Measurements from ENCODE around the gene PODXL. TPM values are rescaled to one million over a fixed set of nuclear protein-coding genes. Genes with fewer than 3 reads are reported as not detected.
"Not testable (repeated sequence)": the region's sequence is repeated elsewhere in the genome, so short reads cannot be mapped to it uniquely, and the experiment has no call there.

The PODXL gene
- total RNA-seq, 4 donors from 2014 or later: 7.9 to 21.3 (median 13.2) TPM

DNA sequence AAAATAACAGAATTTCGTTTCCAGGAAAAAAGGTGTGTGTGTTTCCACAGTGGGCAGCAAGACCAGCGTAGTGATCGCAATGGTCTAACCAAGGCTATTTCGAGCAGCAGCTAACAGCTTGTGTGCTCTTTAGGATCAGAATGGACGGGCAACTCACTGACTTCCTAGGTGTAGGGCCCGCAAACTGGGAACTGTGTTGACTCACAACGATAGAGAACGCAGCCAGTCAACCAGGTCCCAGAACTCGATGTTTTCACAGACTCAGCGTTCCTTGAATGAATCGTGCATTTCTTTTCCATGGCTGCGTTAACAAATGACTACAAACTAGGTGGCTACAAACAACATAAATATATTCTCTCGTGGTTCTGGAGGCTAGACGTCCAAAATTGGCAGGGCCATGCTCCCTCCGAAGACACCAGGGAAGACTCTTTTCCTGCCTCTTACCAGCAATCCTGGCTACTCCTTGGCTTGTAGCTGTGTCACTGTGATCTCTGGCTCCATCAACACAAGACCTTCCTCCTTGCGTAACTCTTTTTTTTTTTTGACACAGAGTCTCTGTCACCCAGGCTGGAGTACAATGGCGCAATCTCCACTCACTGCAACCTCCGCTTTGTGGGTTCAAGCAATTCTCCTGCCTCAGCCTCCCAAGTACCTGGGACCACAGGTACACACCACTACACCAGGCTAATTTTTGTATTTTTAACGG, 39.1 kb downstream of the PODXL start:
- Histone ChIP-seq H3K4me1 (peaks cover 20% of the 10 kb centered on the region in 2 donors), H3K36me3 (no peaks in the 10 kb centered on the region), H3K4me3 (no peak overlapping the region), H3K9me3 (no peaks in the 10 kb centered on the region), H3K27me3 (no peaks in the 10 kb centered on the region), H3K27ac (peak overlapping the region in 3 of 4 donors; percentile 68 to 72 (median 68))
- DNase-seq (no peak), ATAC-seq (no peak)
- intact Hi-C loops (cut with DNase I; ENCODE audit: low total_unique reads): no loop called here
- in situ Hi-C loops (cut with MboI; ENCODE audit: low sequenced_read_pairs in 4 of 4): loop anchor here in 1 of 4 donors (10.0 kb wide), 1 partner anchor 137 kb away; no protein-coding TSS in a partner anchor
- TF ChIP-seq CTCF (IDR thresholded peaks at IDR 0.05 in 4 of 5, conservative IDR thresholded peaks at IDR 0.05 in 1 of 5) (no peak), POLR2A (IDR thresholded peaks at IDR 0.05) (no peak)

- DNase-seq; H3K36me3 ChIP-seq; H3K27me3 ChIP-seq; ATAC-seq; H3K4me3 ChIP-seq; intact Hi-C loops (cut with DNase I; ENCODE audit: low total_unique reads); H3K9me3 ChIP-seq: not testable (repeated sequence)
- in situ Hi-C loops (cut with MboI; ENCODE audit: low sequenced_read_pairs in 4 of 4): loop anchor here in 1 of 4 donors (10.0 kb wide), 1 partner anchor 139 kb away; no protein-coding TSS in a partner anchor
- peak overlapping the region in 2 of 4 donors; percentile 6 to 13 for H3K27ac ChIP-seq
- peaks cover 14 to 29% of the 10 kb centered on the region in 2 donors for H3K4me1 ChIP-seq
These were observed 41.0 kb downstream of the PODXL start for GRCh38 chr7:131515471-131515870.

DNA sequence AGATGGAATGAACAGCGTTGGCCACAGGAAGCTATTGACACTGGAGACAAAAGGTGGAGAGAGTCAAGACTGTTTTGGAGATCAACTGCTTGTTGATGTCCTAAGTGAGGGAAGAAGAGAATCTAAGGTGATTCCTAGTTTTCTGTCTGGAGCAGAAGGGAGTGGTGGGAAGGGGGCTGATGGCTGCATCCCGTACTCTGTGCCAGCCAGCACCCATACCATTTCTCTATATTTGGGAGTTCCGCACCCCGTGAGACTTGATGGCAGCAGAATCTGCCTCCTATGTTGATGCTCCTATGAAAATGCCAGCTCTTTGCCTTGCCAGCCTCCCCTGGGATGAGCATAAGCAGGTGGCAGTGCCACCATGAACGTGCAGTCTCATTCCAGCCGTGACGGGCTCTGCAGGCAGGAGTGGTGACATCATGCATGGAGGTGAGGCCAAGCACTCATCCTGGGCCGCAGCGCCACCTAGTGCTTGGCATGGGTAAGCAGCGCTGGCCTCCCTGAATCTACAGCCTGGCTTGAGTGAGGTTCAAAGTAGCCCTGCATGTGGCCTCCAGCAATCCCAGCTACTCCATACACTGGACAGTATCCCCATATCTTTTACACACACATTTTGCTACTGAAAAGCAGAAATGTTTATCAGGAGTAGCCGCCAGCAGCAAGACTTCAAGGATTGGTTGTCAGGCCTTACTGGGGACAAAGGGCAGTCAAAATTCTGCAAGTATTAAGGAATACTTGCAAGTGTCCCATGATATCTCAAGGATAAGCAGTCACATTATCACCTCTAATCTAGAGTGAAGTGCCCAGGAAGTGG, 43.0 kb downstream of the PODXL start:
- H3K27ac ChIP-seq: peak overlapping the region; percentile 57 to 74 (median 66)
- peaks cover 14 to 27% of the 10 kb centered on the region in 2 donors for H3K4me1 ChIP-seq
- H3K27me3 ChIP-seq: no peaks in the 10 kb centered on the region
- intact Hi-C loops (cut with DNase I; ENCODE audit: low total_unique reads) (loop anchor here (2.0 kb wide), 1 partner anchor 25 kb away; no protein-coding TSS in a partner anchor), in situ Hi-C loops (cut with MboI; ENCODE audit: low sequenced_read_pairs in 4 of 4) (loop anchor here in 3 of 4 donors (5.0 to 10.0 kb wide), 2 partner anchors 141 to 144 kb away; no protein-coding TSS in a partner anchor)
- DNase-seq: peak; percentile 73 to 89
- no peaks in the 10 kb centered on the region for H3K9me3 ChIP-seq
- TF ChIP-seq CTCF (IDR thresholded peaks at IDR 0.05 in 4 of 5, conservative IDR thresholded peaks at IDR 0.05 in 1 of 5) (peak; percentile 83 to 93 (median 93)), POLR2A (IDR thresholded peaks at IDR 0.05) (no peak)
- ATAC-seq: peak; percentile 74 to 91
- H3K36me3 ChIP-seq: no peaks in the 10 kb centered on the region
- no peak overlapping the region for H3K4me3 ChIP-seq

- in situ Hi-C loops (cut with MboI; ENCODE audit: low sequenced_read_pairs in 4 of 4) (loop anchor here in 3 of 4 donors (5.0 to 10.0 kb wide), 2 partner anchors 143 to 145 kb away; no protein-coding TSS in a partner anchor), intact Hi-C loops (cut with DNase I; ENCODE audit: low total_unique reads) (loop anchor here (2.0 kb wide), 1 partner anchor 27 kb away; no protein-coding TSS in a partner anchor)
- no peak for ATAC-seq
- no peak for DNase-seq
- Histone ChIP-seq H3K36me3 (no peaks in the 10 kb centered on the region), H3K4me1 (peaks cover 14 to 34% of the 10 kb centered on the region in 2 donors), H3K9me3 (no peaks in the 10 kb centered on the region), H3K4me3 (no peak overlapping the region), H3K27ac (peak overlapping the region; percentile 8 to 74 (median 63)), H3K27me3 (no peaks in the 10 kb centered on the region)
- TF ChIP-seq POLR2A (IDR thresholded peaks at IDR 0.05) (peak in 1 of 2 donors; percentile 17), CTCF (IDR thresholded peaks at IDR 0.05 in 4 of 5, conservative IDR thresholded peaks at IDR 0.05 in 1 of 5) (no peak)
These were observed 44.5 kb downstream of the PODXL start for GRCh38 chr7:131511774-131512535.

Measured in gastrocnemius medialis (tissue), 4 donors.